ENCODE data around the gene PLEKHA7.

The PLEKHA7 gene

DNA sequence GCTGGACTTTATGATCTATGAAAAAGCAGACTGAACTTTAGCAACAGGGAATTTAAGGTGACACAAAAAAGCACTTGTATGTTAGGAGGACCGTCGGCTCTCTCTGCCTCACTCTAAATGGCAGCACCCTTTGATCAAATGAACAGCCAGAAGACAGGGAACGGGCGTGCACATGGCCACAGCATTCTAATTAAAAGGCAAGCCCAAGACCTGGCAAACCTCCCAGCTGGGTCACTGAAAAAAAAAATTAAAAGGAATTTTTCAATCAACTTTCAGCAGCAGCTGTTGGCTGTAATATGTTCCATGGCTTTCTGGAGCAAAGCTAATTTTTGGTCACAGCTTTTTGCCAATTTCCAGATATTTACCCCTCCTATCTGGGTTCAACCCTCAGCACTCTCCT lies 159.2 kb downstream of the PLEKHA7 start:
- TF ChIP-seq, protein P1, sequence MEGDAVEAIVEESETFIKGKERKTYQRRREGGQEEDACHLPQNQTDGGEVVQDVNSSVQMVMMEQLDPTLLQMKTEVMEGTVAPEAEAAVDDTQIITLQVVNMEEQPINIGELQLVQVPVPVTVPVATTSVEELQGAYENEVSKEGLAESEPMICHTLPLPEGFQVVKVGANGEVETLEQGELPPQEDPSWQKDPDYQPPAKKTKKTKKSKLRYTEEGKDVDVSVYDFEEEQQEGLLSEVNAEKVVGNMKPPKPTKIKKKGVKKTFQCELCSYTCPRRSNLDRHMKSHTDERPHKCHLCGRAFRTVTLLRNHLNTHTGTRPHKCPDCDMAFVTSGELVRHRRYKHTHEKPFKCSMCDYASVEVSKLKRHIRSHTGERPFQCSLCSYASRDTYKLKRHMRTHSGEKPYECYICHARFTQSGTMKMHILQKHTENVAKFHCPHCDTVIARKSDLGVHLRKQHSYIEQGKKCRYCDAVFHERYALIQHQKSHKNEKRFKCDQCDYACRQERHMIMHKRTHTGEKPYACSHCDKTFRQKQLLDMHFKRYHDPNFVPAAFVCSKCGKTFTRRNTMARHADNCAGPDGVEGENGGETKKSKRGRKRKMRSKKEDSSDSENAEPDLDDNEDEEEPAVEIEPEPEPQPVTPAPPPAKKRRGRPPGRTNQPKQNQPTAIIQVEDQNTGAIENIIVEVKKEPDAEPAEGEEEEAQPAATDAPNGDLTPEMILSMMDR (IDR thresholded peaks at IDR 0.05; ENCODE audit: insufficient read depth, low read length, poor library complexity, severe bottlenecking): no peak
- no peak for DNase-seq (ENCODE audit: extremely low read depth, insufficient read length)
- Histone ChIP-seq H3K27me3 (replicated peaks; ENCODE audit: control insufficient read depth, insufficient read depth, low read length) (no peaks in the 10 kb centered on the region; the same call in none of the 2 replicates), H3K4me3 (replicated peaks; ENCODE audit: low read depth, low read length) (no peak overlapping the region), H3K36me3 (ENCODE audit: control insufficient read depth, insufficient read depth, low read length) (no peaks in the 10 kb centered on the region)

DNA sequence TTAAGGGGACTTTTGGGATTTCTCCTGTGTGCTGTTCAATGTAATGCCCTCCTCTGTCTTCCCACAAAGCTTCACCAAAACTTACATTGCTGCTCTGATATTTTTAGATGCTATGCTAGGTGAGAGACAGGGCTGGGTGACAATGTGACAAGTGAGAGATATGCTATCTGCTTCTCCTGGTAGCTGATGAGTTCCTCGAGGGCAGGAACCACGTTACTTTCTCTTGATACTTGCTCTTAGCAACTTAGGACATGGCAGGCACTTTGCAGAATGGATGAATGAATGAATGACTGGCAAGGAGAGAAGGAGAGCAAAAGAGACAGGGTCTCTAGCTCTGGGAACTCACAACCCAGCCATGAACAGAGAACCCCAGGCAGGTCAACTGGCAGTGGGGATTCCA lies 160.4 kb downstream of the PLEKHA7 start:
- H3K4me3 ChIP-seq (replicated peaks; ENCODE audit: low read depth, low read length): no peak overlapping the region
- DNase-seq (ENCODE audit: extremely low read depth, insufficient read length): no peak
- no peaks in the 10 kb centered on the region for H3K36me3 ChIP-seq (ENCODE audit: control insufficient read depth, insufficient read depth, low read length)
- no peaks in the 10 kb centered on the region; the same call in 1 of the 2 replicates for H3K27me3 ChIP-seq (replicated peaks; ENCODE audit: control insufficient read depth, insufficient read depth, low read length)
- TF ChIP-seq, protein P1 (IDR thresholded peaks at IDR 0.05; ENCODE audit: insufficient read depth, low read length, poor library complexity, severe bottlenecking): no peak

DNA sequence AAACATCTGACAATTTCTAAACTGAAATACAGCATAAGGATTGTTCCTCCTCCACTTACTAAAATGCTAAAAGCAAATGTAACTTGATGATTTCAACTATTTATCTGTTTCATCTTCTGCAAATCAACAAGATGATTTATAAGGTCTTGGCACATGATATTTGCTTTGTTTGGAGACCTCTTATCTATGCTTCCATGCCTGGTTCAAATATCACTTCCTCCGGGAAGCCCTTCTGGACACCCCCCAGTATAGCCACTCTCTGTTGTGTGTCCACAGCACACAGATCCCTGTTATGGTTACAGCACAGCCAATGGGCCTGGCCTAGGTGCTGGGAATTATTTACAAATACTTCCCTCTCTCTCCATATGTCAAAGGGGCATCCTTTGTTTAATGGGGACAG lies 160.9 kb downstream of the PLEKHA7 start:
- H3K27me3 ChIP-seq (replicated peaks; ENCODE audit: control insufficient read depth, insufficient read depth, low read length): no peaks in the 10 kb centered on the region; the same call in 1 of the 2 replicates
- DNase-seq (ENCODE audit: extremely low read depth, insufficient read length): no peak
- no peak overlapping the region for H3K4me3 ChIP-seq (replicated peaks; ENCODE audit: low read depth, low read length)
- no peaks in the 10 kb centered on the region for H3K36me3 ChIP-seq (ENCODE audit: control insufficient read depth, insufficient read depth, low read length)
- TF ChIP-seq, protein P1 (IDR thresholded peaks at IDR 0.05; ENCODE audit: insufficient read depth, low read length, poor library complexity, severe bottlenecking): no peak

DNA sequence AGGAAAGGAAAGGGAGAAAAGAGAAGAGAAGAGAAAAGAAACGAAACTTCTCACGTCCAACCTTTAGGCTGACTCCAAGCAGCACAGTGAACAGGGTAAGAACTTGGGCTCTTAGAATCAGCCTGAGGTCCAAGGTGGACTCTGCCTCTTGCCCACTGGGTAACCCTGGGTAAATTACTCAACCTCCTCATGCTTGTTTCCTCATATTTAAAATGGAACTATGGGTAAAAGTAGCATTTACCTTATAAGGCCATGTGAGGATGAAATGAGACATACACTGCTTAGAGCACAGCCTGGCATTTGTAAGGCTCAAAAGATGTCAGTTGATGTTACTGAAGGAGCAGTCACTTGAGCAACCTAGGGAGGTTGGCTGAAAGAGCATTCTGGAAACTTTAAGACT lies 167.9 kb downstream of the PLEKHA7 start:
- TF ChIP-seq, protein P1 (IDR thresholded peaks at IDR 0.05; ENCODE audit: insufficient read depth, low read length, poor library complexity, severe bottlenecking): no peak
- no peak for DNase-seq (ENCODE audit: extremely low read depth, insufficient read length)
- Histone ChIP-seq H3K36me3 (ENCODE audit: control insufficient read depth, insufficient read depth, low read length) (no peaks in the 10 kb centered on the region), H3K4me3 (replicated peaks; ENCODE audit: low read depth, low read length) (no peak overlapping the region), H3K27me3 (replicated peaks; ENCODE audit: control insufficient read depth, insufficient read depth, low read length) (no peaks in the 10 kb centered on the region)

DNA sequence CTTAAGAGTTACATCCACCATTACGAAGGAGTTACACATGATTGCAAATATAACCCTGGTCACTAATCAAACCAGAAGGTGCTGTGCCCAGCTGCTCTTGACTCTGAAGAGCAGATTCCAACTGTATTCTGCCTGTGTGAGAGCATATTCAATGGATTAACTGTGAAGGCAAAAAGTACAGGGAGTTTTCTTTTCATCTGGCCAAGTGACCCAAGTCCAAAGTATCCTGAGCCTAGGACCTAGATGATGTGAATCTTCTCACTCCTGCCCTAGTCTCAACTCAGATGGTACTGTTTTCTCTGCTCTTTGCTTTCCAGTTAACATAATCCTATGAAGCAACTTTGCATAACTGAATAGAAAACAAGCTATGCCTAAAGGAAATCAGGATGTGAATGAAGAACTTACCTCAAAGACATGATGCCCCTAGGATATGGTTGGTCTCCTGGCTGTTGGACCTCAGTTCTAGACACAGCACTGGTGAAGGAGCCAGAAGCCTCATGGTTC lies 169.9 kb downstream of the PLEKHA7 start:
- Histone ChIP-seq H3K36me3 (ENCODE audit: control insufficient read depth, insufficient read depth, low read length) (no peaks in the 10 kb centered on the region), H3K27me3 (replicated peaks; ENCODE audit: control insufficient read depth, insufficient read depth, low read length) (no peaks in the 10 kb centered on the region), H3K4me3 (replicated peaks; ENCODE audit: low read depth, low read length) (no peak overlapping the region)
- no peak for DNase-seq (ENCODE audit: extremely low read depth, insufficient read length)
- TF ChIP-seq, protein P1 (IDR thresholded peaks at IDR 0.05; ENCODE audit: insufficient read depth, low read length, poor library complexity, severe bottlenecking): no peak

DNA sequence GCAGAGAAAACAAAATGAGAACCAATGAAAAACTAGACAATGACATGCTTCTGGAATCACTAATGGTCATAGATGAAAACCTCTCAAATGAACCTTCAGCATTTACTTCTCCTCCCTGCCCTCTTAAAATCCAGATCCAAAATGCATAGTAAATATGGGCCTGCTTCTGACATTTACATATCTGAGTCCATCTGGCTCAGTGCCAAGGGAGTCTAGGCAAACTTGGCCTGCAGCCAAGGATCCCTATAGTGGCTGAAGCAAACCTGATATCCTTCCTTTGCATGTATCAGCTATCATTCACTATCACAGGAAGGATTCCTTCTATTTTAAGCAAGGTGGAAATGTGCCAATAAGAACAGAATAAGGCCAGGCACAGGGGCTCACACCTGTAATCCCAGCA lies 170.9 kb downstream of the PLEKHA7 start:
- no peak for DNase-seq (ENCODE audit: extremely low read depth, insufficient read length)
- TF ChIP-seq, protein P1 (IDR thresholded peaks at IDR 0.05; ENCODE audit: insufficient read depth, low read length, poor library complexity, severe bottlenecking): no peak
- Histone ChIP-seq H3K27me3 (replicated peaks; ENCODE audit: control insufficient read depth, insufficient read depth, low read length) (no peaks in the 10 kb centered on the region), H3K4me3 (replicated peaks; ENCODE audit: low read depth, low read length) (no peak overlapping the region), H3K36me3 (ENCODE audit: control insufficient read depth, insufficient read depth, low read length) (no peaks in the 10 kb centered on the region)

All from GM06990 (cell line).